IPS-18a (cell line): ENCODE measurements around the gene GLOD5.

Experiments used
- H3K27ac ChIP-seq: one replicate; pipeline ENCODE4 v1.5.1; 2013; ENCODE audit warnings: low read length
- H3K27me3 ChIP-seq: one replicate; pipeline ENCODE4 v1.6.1; 2013; ENCODE audit warnings: mild to moderate bottlenecking, low read length; ENCODE audit not compliant: control insufficient read depth, insufficient read depth
- H3K36me3 ChIP-seq: one replicate; pipeline ENCODE4 v1.6.1; 2013; ENCODE audit warnings: low read depth, low read length; ENCODE audit not compliant: control insufficient read depth
- H3K4me1 ChIP-seq: one replicate; pipeline ENCODE4 v1.6.1; 2013; ENCODE audit warnings: low read depth, low read length; ENCODE audit not compliant: control insufficient read depth
- H3K4me3 ChIP-seq: one replicate; pipeline ENCODE4 v1.5.1; 2013; ENCODE audit warnings: low read length
- H3K9ac ChIP-seq: one replicate; pipeline ENCODE4 v1.6.1; 2013; ENCODE audit warnings: mild to moderate bottlenecking, low read length, moderate library complexity
- H3K9me3 ChIP-seq: one replicate; pipeline ENCODE4 v1.6.1; 2013; ENCODE audit warnings: low read depth, low read length; ENCODE audit not compliant: control insufficient read depth

Gene GLOD5

GRCh38 chrX:48736303-48736702 is 25.2 kb upstream of the GLOD5 start:
- Histone ChIP-seq H3K27ac (no peak overlapping the region), H3K9me3 (peaks cover 3% of the 10 kb centered on the region), H3K9ac (no peak overlapping the region), H3K4me1 (no peaks in the 10 kb centered on the region), H3K4me3 (peak overlapping the region; percentile 23), H3K27me3 (no peaks in the 10 kb centered on the region), H3K36me3 (no peaks in the 10 kb centered on the region)

GRCh38 chrX:48736878-48737212 is 24.7 kb upstream of the GLOD5 start:
- no peak overlapping the region for H3K9ac ChIP-seq
- H3K9me3 ChIP-seq: peaks cover 3% of the 10 kb centered on the region
- H3K27ac ChIP-seq: no peak overlapping the region

GRCh38 chrX:48737213-48737938 is 24.2 kb upstream of the GLOD5 start:
- Histone ChIP-seq H3K4me1 (no peaks in the 10 kb centered on the region), H3K27ac (no peak overlapping the region), H3K9me3 (peaks cover 3% of the 10 kb centered on the region), H3K27me3 (no peaks in the 10 kb centered on the region), H3K4me3 (peak overlapping the region; percentile 75), H3K36me3 (no peaks in the 10 kb centered on the region), H3K9ac (peak overlapping the region; percentile 67)

More at GRCh38 chrX:48736878-48737212, 24.7 kb upstream of the GLOD5 start:
- H3K36me3 ChIP-seq: no peaks in the 10 kb centered on the region
- no peaks in the 10 kb centered on the region for H3K27me3 ChIP-seq
- H3K4me3 ChIP-seq: peak overlapping the region; percentile 23
- no peaks in the 10 kb centered on the region for H3K4me1 ChIP-seq

GRCh38 chrX:48737940-48738339 is 23.6 kb upstream of the GLOD5 start:
- H3K4me1 ChIP-seq: no peaks in the 10 kb centered on the region
- H3K36me3 ChIP-seq: no peaks in the 10 kb centered on the region
- H3K9me3 ChIP-seq: peaks cover 3% of the 10 kb centered on the region
- peak overlapping the region; percentile 67 for H3K9ac ChIP-seq
- H3K27ac ChIP-seq: no peak overlapping the region
- peak overlapping the region; percentile 75 for H3K4me3 ChIP-seq
- H3K27me3 ChIP-seq: no peaks in the 10 kb centered on the region

GRCh38 chrX:48741834-48742233 is 19.7 kb upstream of the GLOD5 start:
- H3K36me3 ChIP-seq: no peaks in the 10 kb centered on the region
- H3K9me3 ChIP-seq: peaks cover 3% of the 10 kb centered on the region
- H3K27me3 ChIP-seq: no peaks in the 10 kb centered on the region
- no peak overlapping the region for H3K4me3 ChIP-seq
- no peaks in the 10 kb centered on the region for H3K4me1 ChIP-seq
- no peak overlapping the region for H3K27ac ChIP-seq
- no peak overlapping the region for H3K9ac ChIP-seq

- no peak overlapping the region for H3K9ac ChIP-seq
These were observed 16.3 kb upstream of the GLOD5 start for GRCh38 chrX:48745222-48745621.

GRCh38 chrX:48747415-48748016 is 14.0 kb upstream of the GLOD5 start:
- Histone ChIP-seq H3K9me3 (peaks cover 6% of the 10 kb centered on the region), H3K27me3 (no peaks in the 10 kb centered on the region), H3K27ac (no peak overlapping the region), H3K9ac (no peak overlapping the region), H3K4me1 (no peaks in the 10 kb centered on the region), H3K4me3 (no peak overlapping the region), H3K36me3 (no peaks in the 10 kb centered on the region)

More at GRCh38 chrX:48745222-48745621, 16.3 kb upstream of the GLOD5 start:
- Histone ChIP-seq H3K27ac (no peak overlapping the region), H3K36me3 (no peaks in the 10 kb centered on the region), H3K27me3 (no peaks in the 10 kb centered on the region), H3K4me3 (no peak overlapping the region), H3K4me1 (no peaks in the 10 kb centered on the region), H3K9me3 (peaks cover 6% of the 10 kb centered on the region)

GRCh38 chrX:48749182-48749581 is 12.4 kb upstream of the GLOD5 start:
- Histone ChIP-seq H3K9ac (no peak overlapping the region), H3K27me3 (no peaks in the 10 kb centered on the region), H3K9me3 (peaks cover 6% of the 10 kb centered on the region), H3K4me1 (no peaks in the 10 kb centered on the region), H3K27ac (no peak overlapping the region), H3K36me3 (no peaks in the 10 kb centered on the region), H3K4me3 (no peak overlapping the region)

- H3K4me1 ChIP-seq: no peaks in the 10 kb centered on the region
- no peaks in the 10 kb centered on the region for H3K27me3 ChIP-seq
- no peak overlapping the region for H3K4me3 ChIP-seq
- no peaks in the 10 kb centered on the region for H3K36me3 ChIP-seq
- H3K9me3 ChIP-seq: peaks cover 6% of the 10 kb centered on the region
- no peak overlapping the region for H3K27ac ChIP-seq
- H3K9ac ChIP-seq: no peak overlapping the region
These were observed 10.2 kb upstream of the GLOD5 start for GRCh38 chrX:48751343-48751742.

- H3K27ac ChIP-seq: no peak overlapping the region
- no peak overlapping the region for H3K4me3 ChIP-seq
- H3K9me3 ChIP-seq: peaks cover 6% of the 10 kb centered on the region
- H3K4me1 ChIP-seq: no peaks in the 10 kb centered on the region
- no peaks in the 10 kb centered on the region for H3K27me3 ChIP-seq
- H3K9ac ChIP-seq: no peak overlapping the region
- no peaks in the 10 kb centered on the region for H3K36me3 ChIP-seq
These were observed 9.0 kb upstream of the GLOD5 start for GRCh38 chrX:48752498-48752897.

- Histone ChIP-seq H3K9me3 (peaks cover 6% of the 10 kb centered on the region), H3K27ac (no peak overlapping the region), H3K27me3 (no peaks in the 10 kb centered on the region), H3K4me3 (no peak overlapping the region), H3K36me3 (no peaks in the 10 kb centered on the region), H3K9ac (no peak overlapping the region), H3K4me1 (no peaks in the 10 kb centered on the region)
These were observed 7.8 kb upstream of the GLOD5 start for GRCh38 chrX:48753708-48754228.

- peaks cover 8% of the 10 kb centered on the region for H3K9me3 ChIP-seq
- no peaks in the 10 kb centered on the region for H3K36me3 ChIP-seq
- no peak overlapping the region for H3K27ac ChIP-seq
- H3K4me1 ChIP-seq: no peaks in the 10 kb centered on the region
- no peak overlapping the region for H3K4me3 ChIP-seq
- H3K27me3 ChIP-seq: no peaks in the 10 kb centered on the region
- no peak overlapping the region for H3K9ac ChIP-seq
These were observed 7.3 kb upstream of the GLOD5 start for GRCh38 chrX:48754238-48754637.
